Measurements from ENCODE around the gene DDX10. TPM values are rescaled to one million over a fixed set of nuclear protein-coding genes. Genes with fewer than 3 reads are reported as not detected.

Gene DDX10
- total and polyA plus RNA-seq, 10 donors: 17.5 to 39.3 (median 23.0) TPM

GRCh38 chr11:108887436-108888238 is 222.8 kb downstream of the DDX10 start:
- H3K4me1 ChIP-seq: peaks cover 0 to 4% (median 0%) of the 10 kb centered on the region in 6 donors
- H3K9me3 ChIP-seq: no peaks in the 10 kb centered on the region
- no peaks in the 10 kb centered on the region for H3K27me3 ChIP-seq (replicated peaks in 1 of 7)
- H3K36me3 ChIP-seq: no peaks in the 10 kb centered on the region
- intact Hi-C loops (cut with DNase I; ENCODE audit: low total_unique reads): no loop called here
- no peak overlapping the region for H3K27ac ChIP-seq
- DNase-seq: no peak
- WGBS, 5 donors: 77 to 88% (median 84%) methylated on average over 8 of the region's 8 CpGs
- TF ChIP-seq POLR2AphosphoS5 (IDR thresholded peaks at IDR 0.05): no peak
- TF ChIP-seq POLR2A (IDR thresholded peaks at IDR 0.05): no peak
- no peak overlapping the region for H3K4me3 ChIP-seq

GRCh38 chr11:108890482-108891105 is 225.7 kb downstream of the DDX10 start:
- no peak for DNase-seq
- no peaks in the 10 kb centered on the region for H3K36me3 ChIP-seq
- H3K9me3 ChIP-seq: no peaks in the 10 kb centered on the region
- intact Hi-C loops (cut with DNase I; ENCODE audit: low total_unique reads): no loop called here
- H3K27me3 ChIP-seq (replicated peaks in 1 of 7): no peaks in the 10 kb centered on the region
- 90 to 94% (median 92%) methylated on average over 5 of the region's 5 CpGs for WGBS, 5 donors
- no peak for TF ChIP-seq POLR2A (IDR thresholded peaks at IDR 0.05)
- TF ChIP-seq POLR2AphosphoS5 (IDR thresholded peaks at IDR 0.05): no peak
- TF ChIP-seq, protein P1, sequence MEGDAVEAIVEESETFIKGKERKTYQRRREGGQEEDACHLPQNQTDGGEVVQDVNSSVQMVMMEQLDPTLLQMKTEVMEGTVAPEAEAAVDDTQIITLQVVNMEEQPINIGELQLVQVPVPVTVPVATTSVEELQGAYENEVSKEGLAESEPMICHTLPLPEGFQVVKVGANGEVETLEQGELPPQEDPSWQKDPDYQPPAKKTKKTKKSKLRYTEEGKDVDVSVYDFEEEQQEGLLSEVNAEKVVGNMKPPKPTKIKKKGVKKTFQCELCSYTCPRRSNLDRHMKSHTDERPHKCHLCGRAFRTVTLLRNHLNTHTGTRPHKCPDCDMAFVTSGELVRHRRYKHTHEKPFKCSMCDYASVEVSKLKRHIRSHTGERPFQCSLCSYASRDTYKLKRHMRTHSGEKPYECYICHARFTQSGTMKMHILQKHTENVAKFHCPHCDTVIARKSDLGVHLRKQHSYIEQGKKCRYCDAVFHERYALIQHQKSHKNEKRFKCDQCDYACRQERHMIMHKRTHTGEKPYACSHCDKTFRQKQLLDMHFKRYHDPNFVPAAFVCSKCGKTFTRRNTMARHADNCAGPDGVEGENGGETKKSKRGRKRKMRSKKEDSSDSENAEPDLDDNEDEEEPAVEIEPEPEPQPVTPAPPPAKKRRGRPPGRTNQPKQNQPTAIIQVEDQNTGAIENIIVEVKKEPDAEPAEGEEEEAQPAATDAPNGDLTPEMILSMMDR (IDR thresholded peaks at IDR 0.05 in 8 of 11, conservative IDR thresholded peaks at IDR 0.05 in 3 of 11): no peak
- no peak overlapping the region for H3K27ac ChIP-seq
- peaks cover 0 to 6% (median under 1%) of the 10 kb centered on the region in 6 donors for H3K4me1 ChIP-seq
- H3K4me3 ChIP-seq: no peak overlapping the region

GRCh38 chr11:108891143-108891542 is 226.3 kb downstream of the DDX10 start:
- TF ChIP-seq POLR2AphosphoS5 (IDR thresholded peaks at IDR 0.05) (no peak), POLR2A (IDR thresholded peaks at IDR 0.05) (no peak)
- TF ChIP-seq, protein P1 (IDR thresholded peaks at IDR 0.05 in 8 of 11, conservative IDR thresholded peaks at IDR 0.05 in 3 of 11): no peak
- DNase-seq: no peak
- Histone ChIP-seq H3K27me3 (replicated peaks in 1 of 7) (no peaks in the 10 kb centered on the region), H3K4me1 (peaks cover 0 to 8% (median 3%) of the 10 kb centered on the region in 6 donors), H3K4me3 (no peak overlapping the region), H3K27ac (no peak overlapping the region), H3K9me3 (no peaks in the 10 kb centered on the region), H3K36me3 (no peaks in the 10 kb centered on the region)
- 91 to 99% (median 94%) methylated on average over 2 of the region's 2 CpGs for WGBS, 5 donors
- intact Hi-C loops (cut with DNase I; ENCODE audit: low total_unique reads): no loop called here

- TF ChIP-seq POLR2AphosphoS5 (IDR thresholded peaks at IDR 0.05) (no peak), POLR2A (IDR thresholded peaks at IDR 0.05) (no peak)
- TF ChIP-seq, protein P1 (IDR thresholded peaks at IDR 0.05 in 8 of 11, conservative IDR thresholded peaks at IDR 0.05 in 3 of 11): no peak
- H3K27ac ChIP-seq: no peak overlapping the region
- H3K27me3 ChIP-seq (replicated peaks in 1 of 7): no peaks in the 10 kb centered on the region
- H3K9me3 ChIP-seq: peaks cover 0 to under 1% (median 0%) of the 10 kb centered on the region in 8 donors
- 92 to 97% (median 94%) methylated on average over 7 of the region's 7 CpGs for WGBS, 5 donors
- H3K4me1 ChIP-seq: peaks cover 0 to 13% (median 3%) of the 10 kb centered on the region in 6 donors
- DNase-seq: no peak
- no peaks in the 10 kb centered on the region for H3K36me3 ChIP-seq
- intact Hi-C loops (cut with DNase I; ENCODE audit: low total_unique reads): no loop called here
- no peak overlapping the region for H3K4me3 ChIP-seq
Observed at GRCh38 chr11:108891909-108892511, 227.1 kb downstream of the DDX10 start.

Data from spleen (tissue), 11 donors.